ENCODE data around the gene GNRH2. TPM values are rescaled to one million over a fixed set of nuclear protein-coding genes. Genes with fewer than 3 reads are reported as not detected.
A peak's percentile ranks its signal among the peaks of the same experiment; 100 is the strongest.

GNRH2 gene
- total and polyA plus RNA-seq, 5 experiments from 2014 or later: 1.5 to 1.9 TPM; not detected in 3

DNA sequence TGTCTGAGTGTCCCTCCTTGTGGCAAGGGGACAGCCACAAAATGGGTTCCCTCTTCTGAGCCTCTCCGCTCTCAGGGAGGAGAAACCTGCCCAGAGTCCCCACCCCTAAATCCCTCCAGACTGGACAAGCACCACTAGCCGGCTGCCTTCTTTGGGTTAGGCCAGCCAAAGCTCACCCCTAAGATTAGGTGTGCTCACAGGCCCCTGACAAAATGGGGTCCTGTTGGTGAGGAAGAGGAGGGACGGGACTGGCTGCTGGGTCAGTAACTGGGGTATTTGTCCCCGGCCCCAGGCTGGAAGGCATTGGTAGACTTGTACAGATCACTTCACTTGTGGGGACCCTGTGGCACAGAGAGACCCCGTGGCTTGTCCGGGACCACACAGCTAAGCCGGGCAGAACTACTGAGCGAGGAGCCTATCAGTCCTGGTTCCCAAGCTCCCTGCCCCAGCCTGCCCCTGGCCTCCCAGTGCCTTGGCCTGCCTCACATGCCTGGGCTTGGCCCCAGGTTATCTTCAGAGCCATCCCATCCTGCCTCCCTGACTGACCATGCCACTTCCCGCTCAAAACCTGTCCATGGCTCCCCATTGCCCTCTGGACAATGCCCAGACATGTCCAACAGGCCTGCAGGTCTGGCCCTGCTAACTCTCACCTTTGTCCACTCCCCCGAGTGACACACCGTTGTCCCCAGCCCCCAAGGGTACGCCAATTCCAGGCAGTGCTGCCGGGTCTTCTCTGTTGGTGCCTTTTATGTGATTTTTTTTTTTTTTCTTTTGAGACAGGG is 51.6 kb downstream of the GNRH2 start:
- peak overlapping the region; percentile 89 to 100 (median 99) for H3K27ac Mint-ChIP-seq
- POLR2A ChIA-PET: interaction anchor here (0.5 to 6.0 kb wide), 11 partner anchors 9 to 676 kb away, joined by 3 to 63 read pairs (median 17); partner anchors contain the start of genes AVP, FASTKD5, OXT and UBOX5
- H3K9me3 Mint-ChIP-seq: no peaks in the 10 kb centered on the region
- DNase-seq: peak in 1 of 10 donors; percentile 59
- H3K4me1 Mint-ChIP-seq: peaks cover 17 to 39% (median 37%) of the 10 kb centered on the region in 4 donors
- peaks cover 0 to 3% (median 0%) of the 10 kb centered on the region in 5 donors for H3K27me3 Mint-ChIP-seq
- H3K4me3 Mint-ChIP-seq: peak overlapping the region in 2 of 10 donors; percentile 22 to 26
- no peaks in the 10 kb centered on the region for H3K36me3 Mint-ChIP-seq
- no peak for ATAC-seq

Other genes with a start within 250 kb of the GNRH2 start
- under 1 TPM in 1 of 2 experiments, not detected in 1; 0.39 TPM for gene CPXM1, start 243.0 kb upstream of the GNRH2 start, total RNA-seq
- gene CPXM1, start 243.0 kb upstream of the GNRH2 start, polyA plus RNA-seq: under 1 TPM; 0.27 to 0.56 (median 0.31) TPM
- gene C20orf141, start 228.6 kb upstream of the GNRH2 start, total RNA-seq: not detected
- gene C20orf141, start 228.6 kb upstream of the GNRH2 start, polyA plus RNA-seq: not detected
- not detected for gene TMEM239, start 227.3 kb upstream of the GNRH2 start, total RNA-seq
- not detected for gene TMEM239, start 227.3 kb upstream of the GNRH2 start, polyA plus RNA-seq
- gene PCED1A, start 203.0 kb upstream of the GNRH2 start, total RNA-seq: 100 to 1,000 TPM in 1 of 2 experiments, 10 to 100 TPM in 1; 89.5 to 101 TPM
- 10 to 100 TPM; 21.9 to 29.6 (median 23.6) TPM for gene PCED1A, start 203.0 kb upstream of the GNRH2 start, polyA plus RNA-seq
- 10 to 100 TPM; 57.6 to 57.8 TPM for gene VPS16, start 202.9 kb upstream of the GNRH2 start, total RNA-seq
- gene VPS16, start 202.9 kb upstream of the GNRH2 start, polyA plus RNA-seq: 10 to 100 TPM; 34.6 to 40.6 (median 39.3) TPM
- gene PTPRA, start 170.1 kb upstream of the GNRH2 start, total RNA-seq: 100 to 1,000 TPM in 1 of 2 experiments, 10 to 100 TPM in 1; 90.1 to 106 TPM
- 10 to 100 TPM; 24.6 to 51.4 (median 30.8) TPM for gene PTPRA, start 170.1 kb upstream of the GNRH2 start, polyA plus RNA-seq
- gene MRPS26, start 2.4 kb downstream of the GNRH2 start, total RNA-seq: 10 to 100 TPM; 27.6 to 28.4 TPM
- 10 to 100 TPM; 59.2 to 81.8 (median 75.6) TPM for gene MRPS26, start 2.4 kb downstream of the GNRH2 start, polyA plus RNA-seq
- 1 to 10 TPM; 2.2 to 2.6 TPM for gene OXT, start 28.0 kb downstream of the GNRH2 start, total RNA-seq
- 1 to 10 TPM in 1 of 3 donors, under 1 TPM in 2; 0.53 to 2.2 (median 0.91) TPM for gene OXT, start 28.0 kb downstream of the GNRH2 start, polyA plus RNA-seq
- gene AVP, start 41.1 kb downstream of the GNRH2 start, total RNA-seq: not detected
- gene AVP, start 41.1 kb downstream of the GNRH2 start, polyA plus RNA-seq: not detected
- 10 to 100 TPM; 37.1 to 38.0 TPM for gene FASTKD5, start 116.2 kb downstream of the GNRH2 start, total RNA-seq
- 10 to 100 TPM; 10.7 to 18.1 (median 17.5) TPM for gene FASTKD5, start 116.2 kb downstream of the GNRH2 start, polyA plus RNA-seq
- 10 to 100 TPM; 15.7 to 15.8 TPM for gene UBOX5, start 116.2 kb downstream of the GNRH2 start, total RNA-seq
- 1 to 10 TPM; 4.5 to 8.6 (median 7.0) TPM for gene UBOX5, start 116.2 kb downstream of the GNRH2 start, polyA plus RNA-seq
- 10 to 100 TPM; 25.5 to 26.6 TPM for gene LZTS3, start 129.9 kb downstream of the GNRH2 start, total RNA-seq
- 1 to 10 TPM; 2.0 to 3.8 (median 3.7) TPM for gene LZTS3, start 129.9 kb downstream of the GNRH2 start, polyA plus RNA-seq
- gene DDRGK1, start 161.1 kb downstream of the GNRH2 start, total RNA-seq: 10 to 100 TPM; 55.8 to 57.4 TPM
- gene DDRGK1, start 161.1 kb downstream of the GNRH2 start, polyA plus RNA-seq: 10 to 100 TPM; 39.7 to 50.5 (median 44.1) TPM
- gene ITPA, start 165.9 kb downstream of the GNRH2 start, total RNA-seq: 10 to 100 TPM; 51.7 to 57.6 TPM
- 10 to 100 TPM; 46.2 to 72.9 (median 56.9) TPM for gene ITPA, start 165.9 kb downstream of the GNRH2 start, polyA plus RNA-seq
- gene SLC4A11, start 195.6 kb downstream of the GNRH2 start, total RNA-seq: 1 to 10 TPM; 1.3 to 2.1 TPM
- gene SLC4A11, start 195.6 kb downstream of the GNRH2 start, polyA plus RNA-seq: not detected

Measured in naive thymus-derived CD8-positive, alpha-beta T cell (primary cell).